DMS79 treated with DMSO at 0.1 percent for 48 hours (cell line): ENCODE measurements around the gene KLRC3.
"Not testable (repeated sequence)": the region's sequence is repeated elsewhere in the genome, so short reads cannot be mapped to it uniquely, and the experiment has no call there.

Experiments used
- DNase-seq: peaks from one replicate; lab custom pipeline; 2025; lab: John Stamatoyannopoulos, UW

Gene KLRC3

GRCh38 chr12:10400829-10401228, 19.6 kb downstream of the KLRC3 start:
- DNase-seq = no peak

GRCh38 chr12:10398168-10398567, 22.2 kb downstream of the KLRC3 start:
- no peak for DNase-seq

GRCh38 chr12:10397296-10397695, 23.1 kb downstream of the KLRC3 start:
- no peak for DNase-seq

- DNase-seq = not testable (repeated sequence)
These were observed 24.2 kb downstream of the KLRC3 start for GRCh38 chr12:10396176-10396575.

- DNase-seq = no peak
These were observed 24.9 kb downstream of the KLRC3 start for GRCh38 chr12:10395390-10395998.

GRCh38 chr12:10394531-10395152, 25.8 kb downstream of the KLRC3 start:
- DNase-seq = not testable (repeated sequence)

GRCh38 chr12:10393291-10393690, 27.1 kb downstream of the KLRC3 start:
- DNase-seq = peak; percentile 26

- DNase-seq = peak; percentile 68
These were observed 27.9 kb downstream of the KLRC3 start for GRCh38 chr12:10392394-10392930.

GRCh38 chr12:10390991-10391390, 29.4 kb downstream of the KLRC3 start:
- not testable (repeated sequence) for DNase-seq

- no peak for DNase-seq
These were observed 30.5 kb downstream of the KLRC3 start, which contains the start of gene KLRK1 for GRCh38 chr12:10389904-10390303. Gene KLRK1 (minus strand): TSS chr12:10390041. CDS start chr12:10388810, 1,231 bp downstream.

GRCh38 chr12:10388624-10389413, 31.6 kb downstream of the KLRC3 start:
- DNase-seq = no peak

- DNase-seq = not testable (repeated sequence)
These were observed 32.9 kb downstream of the KLRC3 start for GRCh38 chr12:10387498-10387897.

GRCh38 chr12:10386857-10387256, 33.5 kb downstream of the KLRC3 start:
- DNase-seq = no peak

GRCh38 chr12:10385166-10385613, 35.2 kb downstream of the KLRC3 start:
- DNase-seq = no peak

GRCh38 chr12:10384191-10384590, 36.2 kb downstream of the KLRC3 start:
- no peak for DNase-seq

- DNase-seq = no peak
These were observed 38.3 kb downstream of the KLRC3 start for GRCh38 chr12:10381928-10382628.

- DNase-seq = not testable (repeated sequence)
These were observed 41.7 kb downstream of the KLRC3 start for GRCh38 chr12:10378737-10379136.

- DNase-seq = no peak
These were observed 45.8 kb downstream of the KLRC3 start for GRCh38 chr12:10374624-10375018.

- DNase-seq = no peak
These were observed 47.8 kb downstream of the KLRC3 start for GRCh38 chr12:10372559-10372958.

GRCh38 chr12:10371893-10372535, 48.4 kb downstream of the KLRC3 start:
- DNase-seq = not testable (repeated sequence)
